Activated naive CD8-positive, alpha-beta T cell treated with anti-CD3 and anti-CD28 coated beads, Interleukin-2, amount 50 U/mL, for 24 hours (primary cell): Measurements from ENCODE around the gene CHTF8.

Experiments
- ATAC-seq: fragments of 150-1000 bp; cut with Tn5 transposase; one replicate; pipeline ENCODE4 v1.10.0; 2021
- DNase-seq: peaks from one replicate; pipeline ENCODE4 v3.0.0; 2021
- H3K27ac Mint-ChIP-seq: one replicate; pipeline ENCODE4 v1.8.0; 2021; ENCODE audit warnings: mild to moderate bottlenecking, mixed read lengths
- H3K27me3 Mint-ChIP-seq: one replicate; pipeline ENCODE4 v1.8.0; 2021; ENCODE audit warnings: mixed read lengths
- H3K36me3 Mint-ChIP-seq: one replicate; pipeline ENCODE4 v1.8.0; 2021; ENCODE audit warnings: low read depth, mixed read lengths
- H3K4me1 Mint-ChIP-seq: one replicate; pipeline ENCODE4 v1.8.0; 2021; ENCODE audit warnings: mixed read lengths
- H3K4me3 Mint-ChIP-seq: one replicate; pipeline ENCODE4 v1.8.0; 2021; ENCODE audit warnings: mild to moderate bottlenecking, moderate library complexity, mixed read lengths
- H3K9me3 Mint-ChIP-seq: one replicate; pipeline ENCODE4 v1.8.0; 2021; ENCODE audit warnings: mixed read lengths

Gene CHTF8

GRCh38 chr16:69094501-69094900 is 37.9 kb downstream of the CHTF8 start:
- H3K27me3 Mint-ChIP-seq, result no peaks in the 10 kb centered on the region
- H3K9me3 Mint-ChIP-seq, result no peaks in the 10 kb centered on the region
- H3K4me3 Mint-ChIP-seq, result no peak overlapping the region
- H3K36me3 Mint-ChIP-seq, result no peaks in the 10 kb centered on the region
- DNase-seq (no peak), ATAC-seq (no peak)
- peaks cover 2% of the 10 kb centered on the region for H3K4me1 Mint-ChIP-seq
- no peak overlapping the region for H3K27ac Mint-ChIP-seq

- H3K4me1 Mint-ChIP-seq, result peaks cover 5% of the 10 kb centered on the region
- no peak overlapping the region for H3K27ac Mint-ChIP-seq
- H3K4me3 Mint-ChIP-seq, result no peak overlapping the region
- H3K9me3 Mint-ChIP-seq, result no peaks in the 10 kb centered on the region
- DNase-seq (no peak), ATAC-seq (no peak)
- no peaks in the 10 kb centered on the region for H3K36me3 Mint-ChIP-seq
- no peaks in the 10 kb centered on the region for H3K27me3 Mint-ChIP-seq
Observed at GRCh38 chr16:69093974-69094373, 38.4 kb downstream of the CHTF8 start.

DNA sequence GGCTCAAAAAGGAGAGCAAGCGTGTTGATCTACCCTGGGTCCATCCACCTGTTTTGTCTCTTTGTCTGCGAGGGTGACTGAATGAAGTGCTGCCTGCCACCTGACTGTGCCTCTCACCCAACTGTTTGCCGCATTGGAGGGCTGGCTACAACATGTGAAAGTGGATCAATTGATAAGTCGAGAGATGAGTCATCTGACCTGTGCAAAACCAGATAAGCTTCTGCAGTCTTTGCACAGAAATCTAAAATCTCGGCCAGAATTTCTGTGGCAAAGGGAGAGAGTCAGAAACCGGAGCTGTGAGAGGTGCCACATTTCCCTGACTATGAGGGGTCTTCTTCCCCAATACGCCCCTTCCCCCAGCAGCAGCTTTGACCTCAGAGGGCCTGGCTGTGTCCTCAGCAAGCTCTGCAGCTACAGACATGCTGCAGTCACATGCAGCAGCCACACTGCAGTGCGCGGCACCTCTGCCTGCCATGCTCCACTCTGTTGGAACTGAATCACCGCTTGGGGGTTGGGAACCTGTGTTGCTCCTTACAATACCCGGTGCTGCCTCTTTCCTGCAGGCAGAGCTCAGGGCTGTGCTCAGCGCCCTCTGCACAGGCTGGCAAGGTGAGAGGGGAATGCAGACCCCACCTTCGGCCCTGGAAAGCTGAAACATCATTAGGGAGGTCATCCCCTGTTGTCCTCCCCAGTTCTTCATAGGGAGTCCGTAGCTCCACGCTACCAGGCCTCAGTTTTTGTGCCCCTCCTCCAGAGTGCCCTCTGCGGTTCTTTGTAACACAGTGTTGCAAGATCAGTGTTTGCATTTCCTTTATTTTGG is 43.1 kb downstream of the CHTF8 start:
- peak; percentile 83 for ATAC-seq
- no peak for DNase-seq
- no peaks in the 10 kb centered on the region for H3K36me3 Mint-ChIP-seq
- no peak overlapping the region for H3K4me3 Mint-ChIP-seq
- no peak overlapping the region for H3K27ac Mint-ChIP-seq
- no peaks in the 10 kb centered on the region for H3K9me3 Mint-ChIP-seq
- H3K4me1 Mint-ChIP-seq, result peaks cover 12% of the 10 kb centered on the region
- no peaks in the 10 kb centered on the region for H3K27me3 Mint-ChIP-seq

DNA sequence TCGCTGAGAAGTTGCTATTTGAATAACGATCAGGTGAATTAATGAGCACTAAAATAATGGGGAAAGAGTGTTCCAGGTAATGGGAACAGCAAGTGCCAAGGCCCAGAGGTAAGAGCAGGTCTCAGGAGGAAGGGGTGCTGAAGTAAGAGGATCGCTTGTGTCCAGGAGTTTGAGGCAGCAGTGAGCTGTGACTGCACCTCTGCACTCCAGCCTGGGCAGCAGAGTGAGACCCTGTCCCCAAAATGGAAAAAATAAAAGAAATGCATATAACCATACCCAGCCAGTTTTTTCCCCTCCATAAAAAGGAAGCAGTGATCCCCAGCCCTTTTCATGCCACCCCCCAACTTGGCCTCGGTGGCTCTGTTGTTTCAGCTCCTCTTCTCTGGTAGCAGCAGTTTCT is 43.7 kb downstream of the CHTF8 start:
- ATAC-seq (no peak), DNase-seq (no peak)
- Mint-ChIP-seq H3K4me1 (peaks cover 12% of the 10 kb centered on the region), H3K9me3 (no peaks in the 10 kb centered on the region), H3K4me3 (no peak overlapping the region), H3K27ac (no peak overlapping the region), H3K36me3 (no peaks in the 10 kb centered on the region), H3K27me3 (no peaks in the 10 kb centered on the region)

DNA sequence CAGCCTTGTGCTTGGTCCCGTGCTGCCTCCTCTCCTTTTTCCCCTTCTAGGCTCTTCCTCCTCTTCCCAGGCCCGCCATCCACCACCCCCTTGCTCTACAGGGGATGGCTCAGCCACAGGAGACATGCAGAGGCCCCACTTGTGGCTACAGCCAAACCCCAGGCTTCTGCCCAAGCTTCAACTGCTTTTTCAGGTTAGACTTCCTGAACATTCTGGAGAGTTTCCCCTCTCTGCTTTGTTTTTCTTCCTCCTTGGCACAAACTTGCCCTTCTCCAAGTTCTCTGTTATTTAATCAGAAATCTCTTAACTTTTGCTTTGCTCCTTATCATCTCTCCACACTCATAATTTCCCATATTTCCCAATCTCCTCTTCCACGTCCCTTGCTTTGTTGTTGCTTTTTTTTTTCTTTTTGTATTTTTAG is 45.2 kb downstream of the CHTF8 start:
- Mint-ChIP-seq H3K9me3 (no peaks in the 10 kb centered on the region), H3K4me1 (peaks cover 12% of the 10 kb centered on the region), H3K4me3 (no peak overlapping the region), H3K36me3 (no peaks in the 10 kb centered on the region), H3K27ac (no peak overlapping the region), H3K27me3 (no peaks in the 10 kb centered on the region)
- ATAC-seq (no peak), DNase-seq (no peak)

- Mint-ChIP-seq H3K27me3 (no peaks in the 10 kb centered on the region), H3K36me3 (no peaks in the 10 kb centered on the region), H3K9me3 (no peaks in the 10 kb centered on the region), H3K27ac (no peak overlapping the region), H3K4me3 (no peak overlapping the region), H3K4me1 (peaks cover 12% of the 10 kb centered on the region)
- ATAC-seq (no peak), DNase-seq (no peak)
Observed at GRCh38 chr16:69085032-69085695, 47.2 kb downstream of the CHTF8 start.

GRCh38 chr16:69084289-69084688 is 48.1 kb downstream of the CHTF8 start:
- Mint-ChIP-seq H3K4me3 (no peak overlapping the region), H3K4me1 (peaks cover 9% of the 10 kb centered on the region), H3K9me3 (no peaks in the 10 kb centered on the region), H3K36me3 (no peaks in the 10 kb centered on the region), H3K27ac (no peak overlapping the region), H3K27me3 (no peaks in the 10 kb centered on the region)
- DNase-seq (no peak), ATAC-seq (no peak)

GRCh38 chr16:69083306-69083941 is 49.0 kb downstream of the CHTF8 start:
- ATAC-seq (no peak), DNase-seq (no peak)
- Mint-ChIP-seq H3K27ac (no peak overlapping the region), H3K4me3 (no peak overlapping the region), H3K9me3 (no peaks in the 10 kb centered on the region), H3K36me3 (no peaks in the 10 kb centered on the region), H3K27me3 (no peaks in the 10 kb centered on the region), H3K4me1 (peaks cover 1% of the 10 kb centered on the region)

- H3K36me3 Mint-ChIP-seq, result peaks cover 3% of the 10 kb centered on the region
- no peak for ATAC-seq
- no peak overlapping the region for H3K27ac Mint-ChIP-seq
- no peak overlapping the region for H3K4me3 Mint-ChIP-seq
- H3K27me3 Mint-ChIP-seq, result no peaks in the 10 kb centered on the region
- H3K9me3 Mint-ChIP-seq, result no peaks in the 10 kb centered on the region
- H3K4me1 Mint-ChIP-seq, result no peaks in the 10 kb centered on the region
- no peak for DNase-seq
Observed at GRCh38 chr16:69079697-69080096, 52.7 kb downstream of the CHTF8 start.

GRCh38 chr16:69078073-69078472 is 54.3 kb downstream of the CHTF8 start:
- DNase-seq, result no peak
- no peaks in the 10 kb centered on the region for H3K9me3 Mint-ChIP-seq
- peaks cover 3% of the 10 kb centered on the region for H3K36me3 Mint-ChIP-seq
- H3K4me3 Mint-ChIP-seq, result no peak overlapping the region
- no peaks in the 10 kb centered on the region for H3K27me3 Mint-ChIP-seq
- no peak overlapping the region for H3K27ac Mint-ChIP-seq
- no peak for ATAC-seq
- no peaks in the 10 kb centered on the region for H3K4me1 Mint-ChIP-seq

GRCh38 chr16:69077251-69077650 is 55.1 kb downstream of the CHTF8 start:
- H3K4me3 Mint-ChIP-seq, result no peak overlapping the region
- H3K36me3 Mint-ChIP-seq, result peaks cover 3% of the 10 kb centered on the region
- no peaks in the 10 kb centered on the region for H3K4me1 Mint-ChIP-seq
- no peak overlapping the region for H3K27ac Mint-ChIP-seq
- DNase-seq, result no peak
- ATAC-seq, result no peak
- H3K9me3 Mint-ChIP-seq, result no peaks in the 10 kb centered on the region
- H3K27me3 Mint-ChIP-seq, result no peaks in the 10 kb centered on the region

- ATAC-seq (no peak), DNase-seq (no peak)
- H3K36me3 Mint-ChIP-seq, result peaks cover 6% of the 10 kb centered on the region
- H3K9me3 Mint-ChIP-seq, result no peaks in the 10 kb centered on the region
- H3K27me3 Mint-ChIP-seq, result no peaks in the 10 kb centered on the region
- H3K27ac Mint-ChIP-seq, result no peak overlapping the region
- no peak overlapping the region for H3K4me3 Mint-ChIP-seq
- H3K4me1 Mint-ChIP-seq, result no peaks in the 10 kb centered on the region
Observed at GRCh38 chr16:69073181-69073702, 59.1 kb downstream of the CHTF8 start.

- no peaks in the 10 kb centered on the region for H3K4me1 Mint-ChIP-seq
- no peak for DNase-seq
- H3K4me3 Mint-ChIP-seq, result no peak overlapping the region
- peaks cover 6% of the 10 kb centered on the region for H3K36me3 Mint-ChIP-seq
- H3K27ac Mint-ChIP-seq, result no peak overlapping the region
- ATAC-seq, result no peak
- no peaks in the 10 kb centered on the region for H3K27me3 Mint-ChIP-seq
- no peaks in the 10 kb centered on the region for H3K9me3 Mint-ChIP-seq
Observed at GRCh38 chr16:69072640-69072974, 59.8 kb downstream of the CHTF8 start.

- Mint-ChIP-seq H3K36me3 (peaks cover 3% of the 10 kb centered on the region), H3K4me3 (no peak overlapping the region), H3K27me3 (no peaks in the 10 kb centered on the region), H3K9me3 (no peaks in the 10 kb centered on the region), H3K27ac (no peak overlapping the region), H3K4me1 (no peaks in the 10 kb centered on the region)
- DNase-seq, result no peak
- no peak for ATAC-seq
Observed at GRCh38 chr16:69071036-69071435, 61.4 kb downstream of the CHTF8 start.

DNA sequence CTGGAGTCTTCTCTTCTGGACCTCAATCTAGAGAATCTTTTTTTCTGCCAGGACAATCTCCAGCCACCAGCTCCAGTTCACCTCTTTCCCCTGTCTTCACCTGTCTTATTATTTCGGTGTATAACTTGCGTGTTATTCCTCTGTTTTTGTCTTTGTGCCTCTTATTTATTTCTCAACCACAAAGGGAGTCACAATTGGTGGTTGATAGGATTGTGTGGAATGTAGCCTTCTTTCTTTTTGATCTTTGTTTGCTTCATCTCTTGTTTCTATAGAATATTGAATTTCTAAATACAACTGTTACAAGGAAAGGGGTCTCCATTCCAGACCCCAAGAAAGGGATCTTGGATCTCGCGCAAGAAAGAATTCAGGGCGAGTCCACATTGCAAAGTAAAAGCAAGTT is 62.9 kb downstream of the CHTF8 start:
- DNase-seq (no peak), ATAC-seq (no peak)
- Mint-ChIP-seq H3K4me1 (no peaks in the 10 kb centered on the region), H3K27me3 (no peaks in the 10 kb centered on the region), H3K27ac (no peak overlapping the region), H3K36me3 (peaks cover 3% of the 10 kb centered on the region), H3K9me3 (no peaks in the 10 kb centered on the region), H3K4me3 (no peak overlapping the region)
